K562 (cell line): ENCODE data around the gene CAPZA1. TPM values are rescaled to one million over a fixed set of nuclear protein-coding genes. Genes with fewer than 3 reads are reported as not detected.

Experiments used
- BRD4 ChIP-seq: fragments of 200-600 bp; sonication (generic); IDR thresholded peaks from 2 replicates; pipeline ENCODE4 v1.6.1; 2017; ENCODE audit warnings: inconsistent platforms
- CHD4 ChIP-seq: fragments of 200-600 bp; sonication (generic); IDR thresholded peaks from 3 replicates; pipeline ENCODE4 v1.6.1; 2012; ENCODE audit warnings: low read depth, mild to moderate bottlenecking, mixed read lengths, low read length, inconsistent platforms; ENCODE audit not compliant: insufficient read depth, insufficient replicate concordance, poor library complexity, severe bottlenecking
- CHD7 ChIP-seq: fragments of 200-600 bp; sonication (generic); IDR thresholded peaks from one replicate; pipeline ENCODE4 v1.6.1; 2012; ENCODE audit warnings: mild to moderate bottlenecking, low read depth, low read length, inconsistent platforms
- HCFC1 ChIP-seq: IDR thresholded peaks from 2 replicates; pipeline ENCODE4 v1.6.1; 2012; ENCODE audit warnings: low read depth, low read length, improper control_type of control experiment
- KLF13 ChIP-seq: fragments of 450-650 bp; IDR thresholded peaks from 2 replicates; pipeline ENCODE4 v1.6.1; 2016; ENCODE audit warnings: missing genetic modification characterization, low read depth, mild to moderate bottlenecking, missing compliant biosample characterization, moderate library complexity, borderline replicate concordance
- POLR2A ChIP-seq: fragments of 450-650 bp; conservative IDR thresholded peaks from 2 replicates; pipeline ENCODE4 v1.6.1; 2016
- PREB ChIP-seq: sonication (generic); formaldehyde crosslinking; IDR thresholded peaks from 2 replicates; pipeline ENCODE4 v1.8.1; 2023; ENCODE audit warnings: mild to moderate bottlenecking, missing genetic modification reagents
- SRSF9 ChIP-seq: fragments of 200-400 bp; formaldehyde crosslinking; IDR thresholded peaks from 2 replicates; pipeline ENCODE4 v1.6.1; 2017; ENCODE audit warnings: low read depth, low read length, borderline replicate concordance
- TAF7 ChIP-seq: fragments of 450-650 bp; IDR thresholded peaks from 2 replicates; pipeline ENCODE4 v1.6.1; 2016; ENCODE audit warnings: missing genetic modification characterization, missing compliant biosample characterization
- TFAM ChIP-seq: fragments of 250-450 bp; sonication (Bioruptor Pico); conservative IDR thresholded peaks from 2 replicates; pipeline ENCODE4 v1.5.0; 2021; ENCODE audit warnings: mild to moderate bottlenecking, moderate library complexity
- ZFPM2 ChIP-seq: fragments of 250-450 bp; sonication (Bioruptor Pico); IDR thresholded peaks from 2 replicates; pipeline ENCODE4 v1.5.1; 2022; ENCODE audit warnings: mild to moderate bottlenecking
- ZNF121 ChIP-seq: sonication (generic); formaldehyde crosslinking; conservative IDR thresholded peaks from 2 replicates; pipeline ENCODE4 v1.8.0; 2022; ENCODE audit warnings: missing genetic modification reagents
- ZNF224 ChIP-seq: sonication (generic); formaldehyde crosslinking; IDR thresholded peaks from 2 replicates; pipeline ENCODE4 v1.8.0; 2022; ENCODE audit warnings: mild to moderate bottlenecking, missing genetic modification reagents
- ZNF75A ChIP-seq: fragments of 450-650 bp; formaldehyde crosslinking; IDR thresholded peaks from 2 replicates; pipeline ENCODE4 v1.4.0; 2020; ENCODE audit warnings: mild to moderate bottlenecking
- ZNF766 ChIP-seq: fragments of 200-800 bp; sonication (Bioruptor generic); conservative IDR thresholded peaks from 2 replicates; pipeline ENCODE4 v1.6.1; 2016; ENCODE audit warnings: missing genetic modification characterization, missing compliant biosample characterization
- polyA plus RNA-seq, 8 experiments: library from polyadenylated mRNA; depleted of rRNA in 4 of 8; stranded (reverse) in 5 of 8; unstranded in 3 of 8; fragments of >200 nt; fragmentation: Nextera tagmentation in 2 of 8; fragmentation: Illumina TruSeq in 1 of 8; extraction: Ambion mirVana in 2 of 8; extraction: Trizol in 1 of 8; gene quantifications; 2 replicates each; pipeline versions ENCODE4 v1.2.1 to v1.2.3, GENCODE V29; 2011 to 2014; ENCODE audit warnings: inconsistent platforms in 1 of 8, missing spikeins in 1 of 8
- total RNA-seq, 7 experiments: library from RNA; depleted of rRNA in 6 of 7; stranded (reverse); fragments of >200 nt in 6 of 7; fragmentation: Illumina TruSeq in 2 of 7; extraction: Trizol in 2 of 7; gene quantifications; 2 replicates each; pipeline versions ENCODE4 v1.2.1 to v1.2.3, GENCODE V29; 2011 to 2021; ENCODE audit warnings: low replicate concordance in 1 of 7
- TF ChIP-seq, protein P1 (sequence below): fragments of 450-650 bp; IDR thresholded peaks from 2 replicates; pipeline ENCODE4 v1.6.1; 2016; ENCODE audit warnings: missing biosample characterization, missing genetic modification characterization

CAPZA1 gene
- total and polyA plus RNA-seq, 9 of the 15 experiments (the other 6 are each of a cell fraction or from before 2014, with no cell fraction given) = 237 to 1,020 (median 306) TPM

DNA sequence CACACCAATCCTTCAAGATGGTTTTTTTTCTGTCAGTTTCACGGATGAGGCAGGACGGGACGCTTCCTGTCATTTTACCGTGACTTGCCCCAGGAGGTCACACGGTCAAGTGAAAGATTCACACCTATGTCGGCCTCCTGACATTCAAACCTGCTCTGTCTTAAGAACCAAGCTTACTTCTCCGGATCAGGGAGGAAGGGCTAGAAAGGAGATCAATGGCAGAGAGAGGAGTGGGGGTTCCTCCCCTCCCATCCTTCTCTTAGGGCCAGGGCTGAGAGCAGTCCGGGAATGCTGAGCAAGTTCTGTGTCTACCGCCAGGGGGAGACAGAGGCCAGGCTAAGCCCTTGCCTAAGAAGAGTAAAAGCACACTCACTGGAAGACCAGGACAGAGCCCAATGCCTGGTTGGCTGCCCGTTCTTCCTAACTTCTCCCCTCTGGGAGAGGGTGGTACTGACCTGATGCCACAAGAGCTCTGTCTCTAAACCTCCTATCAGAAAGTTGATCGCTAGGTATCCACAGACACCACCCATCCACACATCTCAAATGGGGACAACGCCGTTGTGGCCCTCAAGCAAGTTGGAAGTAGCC is 96.6 kb downstream of the CAPZA1 start (continued):
- TF ChIP-seq CHD7 (no peak), SRSF9 (no peak), HCFC1 (no peak), ZNF121 (CRISPR knock-in tag) (no peak), ZNF75A (CRISPR knock-in tag) (no peak), ZFPM2 (CRISPR knock-in tag) (no peak), BRD4 (no peak), POLR2A (no peak), ZNF766 (no peak), TAF7 (peak; percentile 21; the same call in 1 of the 2 replicates), ZNF224 (CRISPR knock-in tag) (no peak), KLF13 (0 out of 2 replicates have a peak, but pooled peaks have one; percentile 31), PREB (CRISPR knock-in tag) (no peak), TFAM (CRISPR knock-in tag) (no peak), CHD4 (no peak)
- TF ChIP-seq, protein P1, sequence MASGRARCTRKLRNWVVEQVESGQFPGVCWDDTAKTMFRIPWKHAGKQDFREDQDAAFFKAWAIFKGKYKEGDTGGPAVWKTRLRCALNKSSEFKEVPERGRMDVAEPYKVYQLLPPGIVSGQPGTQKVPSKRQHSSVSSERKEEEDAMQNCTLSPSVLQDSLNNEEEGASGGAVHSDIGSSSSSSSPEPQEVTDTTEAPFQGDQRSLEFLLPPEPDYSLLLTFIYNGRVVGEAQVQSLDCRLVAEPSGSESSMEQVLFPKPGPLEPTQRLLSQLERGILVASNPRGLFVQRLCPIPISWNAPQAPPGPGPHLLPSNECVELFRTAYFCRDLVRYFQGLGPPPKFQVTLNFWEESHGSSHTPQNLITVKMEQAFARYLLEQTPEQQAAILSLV (tag) = 0 out of 2 replicates have a peak, but pooled peaks have one; percentile 14
